ENCODE data around the gene RPS2.
A peak's percentile ranks its signal among the peaks of the same experiment; 100 is the strongest.

The RPS2 gene

DNA sequence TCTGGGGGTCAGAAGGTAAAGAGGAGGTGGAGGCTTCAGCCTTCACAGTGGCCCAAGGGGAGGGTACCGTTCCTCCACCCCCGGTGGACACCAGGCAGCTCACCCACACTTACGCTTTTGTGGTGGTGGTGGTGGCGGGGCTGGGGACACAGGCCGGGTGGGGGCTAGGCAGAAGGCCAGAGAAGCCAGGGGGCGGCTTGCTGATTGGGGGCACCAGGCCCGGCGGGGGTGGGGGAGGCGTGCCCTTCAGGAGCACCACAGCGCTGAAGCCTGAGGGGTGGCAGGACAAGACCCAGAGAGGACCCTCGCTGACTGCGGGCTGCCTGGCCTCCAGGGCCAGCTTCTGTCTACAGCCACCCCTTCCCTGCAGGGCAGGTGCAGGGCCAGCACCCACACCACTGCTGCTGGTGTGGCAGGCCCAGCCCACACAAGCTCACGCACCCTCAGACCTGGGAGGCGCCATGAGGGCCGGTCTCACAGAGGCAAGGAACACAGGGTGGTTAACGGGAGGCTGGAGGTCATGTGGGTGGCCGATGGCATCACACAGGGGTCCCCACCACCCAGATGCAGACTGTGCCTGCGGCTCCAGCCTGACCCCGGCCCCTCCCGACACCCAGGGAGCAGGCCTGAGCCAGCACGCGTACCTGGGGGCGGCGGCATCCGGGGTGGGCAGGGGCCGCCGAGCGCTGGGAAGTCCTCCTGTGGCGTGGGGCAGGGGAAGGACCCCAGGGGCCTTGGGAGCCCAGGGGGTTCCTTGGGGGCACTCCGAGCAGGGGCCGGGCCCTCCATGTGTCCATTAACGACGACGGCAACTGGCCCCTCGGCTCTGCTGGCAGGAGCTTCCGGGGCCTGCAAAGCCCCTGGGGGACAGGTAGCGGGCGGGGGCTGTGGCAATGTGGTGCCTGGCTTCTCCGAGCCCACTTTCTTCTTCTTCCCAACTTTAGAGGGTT, 34.5 kb upstream of the RPS2 start:
- DNase-seq: no peak

DNA sequence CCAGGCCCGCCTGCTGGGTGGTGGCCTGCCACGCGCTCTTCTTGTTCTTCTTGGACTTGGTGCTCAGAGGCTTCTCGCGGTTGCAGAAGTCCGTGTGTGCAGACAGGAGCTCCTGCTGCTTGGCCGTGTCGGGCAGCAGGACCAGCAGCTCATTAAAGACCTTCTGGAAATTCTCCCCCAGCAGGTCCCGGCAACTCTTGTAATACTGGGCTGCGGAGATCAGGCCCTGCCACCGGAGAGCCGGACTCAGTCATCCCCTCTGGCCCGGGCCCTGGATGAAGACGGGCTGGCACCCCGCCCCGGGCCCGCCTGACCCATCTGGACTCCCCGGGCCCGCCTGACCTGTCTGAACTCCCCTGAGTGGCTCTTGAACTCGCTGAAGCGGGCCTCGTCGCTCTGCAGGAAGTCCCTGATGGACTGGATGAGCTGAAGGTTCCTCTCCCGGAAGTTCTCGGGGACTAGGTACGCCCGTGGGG, 33.8 kb upstream of the RPS2 start:
- DNase-seq: no peak

DNA sequence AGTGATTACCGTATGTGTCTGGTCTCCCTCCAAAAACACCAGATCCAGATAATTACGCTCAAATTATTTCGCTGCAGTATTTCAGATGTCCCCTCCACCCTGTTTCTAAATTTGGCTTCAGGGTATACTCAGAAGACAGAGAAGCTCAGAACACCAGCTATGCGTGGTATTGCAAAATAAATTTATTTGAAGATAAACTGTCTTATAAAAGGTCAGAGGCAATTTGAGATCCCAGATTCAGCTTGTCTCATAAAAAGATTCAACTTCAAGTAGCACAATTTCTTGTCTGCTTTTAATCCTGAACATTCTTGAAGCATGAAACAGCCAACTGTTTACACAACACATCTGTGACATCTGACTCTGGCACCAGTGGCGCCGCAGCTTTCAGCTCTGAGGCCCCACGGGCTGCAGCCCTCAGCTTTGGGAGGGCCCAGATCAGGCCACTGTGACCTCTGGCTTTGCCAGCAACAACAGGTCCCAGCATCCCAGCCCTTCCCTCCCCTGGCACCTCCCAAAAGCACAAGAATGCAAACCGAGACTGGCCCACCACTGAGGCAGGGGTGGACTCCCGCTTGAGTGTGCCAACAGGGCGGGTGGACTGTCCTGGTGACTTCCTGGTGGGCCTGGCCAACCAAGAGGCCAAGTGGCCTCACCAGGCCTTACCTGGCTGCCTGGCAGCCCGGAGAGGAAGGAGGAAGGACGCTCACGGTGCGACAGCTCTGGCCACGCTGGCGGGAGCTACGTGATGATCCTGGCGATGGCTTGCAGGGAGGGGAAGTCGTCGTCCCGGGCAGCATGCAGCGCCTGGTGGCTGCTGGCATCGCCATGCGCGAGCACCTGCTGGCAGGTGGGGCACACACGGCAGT, 33.1 kb upstream of the RPS2 start:
- no peak for DNase-seq

DNA sequence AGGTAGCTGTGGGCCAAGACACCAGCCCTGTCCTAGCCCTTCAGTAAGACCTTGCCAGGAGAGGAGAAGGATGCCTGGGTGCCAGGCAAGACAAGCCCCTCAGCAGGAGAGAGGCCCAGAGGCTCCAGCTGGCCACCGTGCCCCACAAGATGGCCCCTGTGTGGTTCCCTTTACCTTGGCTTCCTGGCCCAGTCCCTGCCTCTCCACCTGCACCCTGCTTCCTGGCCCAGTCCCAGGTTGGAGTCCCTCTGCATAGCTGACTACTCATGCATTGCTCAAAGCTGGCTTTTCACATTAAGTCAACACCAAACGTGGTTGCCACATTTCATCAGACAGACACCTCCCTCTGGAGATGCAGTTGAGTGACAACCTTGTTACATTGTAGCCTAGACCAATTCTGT, 29.1 kb upstream of the RPS2 start:
- peak; percentile 35 for DNase-seq

- no peak for DNase-seq
Observed at GRCh38 chr16:1992704-1993317, 28.2 kb upstream of the RPS2 start.

DNA sequence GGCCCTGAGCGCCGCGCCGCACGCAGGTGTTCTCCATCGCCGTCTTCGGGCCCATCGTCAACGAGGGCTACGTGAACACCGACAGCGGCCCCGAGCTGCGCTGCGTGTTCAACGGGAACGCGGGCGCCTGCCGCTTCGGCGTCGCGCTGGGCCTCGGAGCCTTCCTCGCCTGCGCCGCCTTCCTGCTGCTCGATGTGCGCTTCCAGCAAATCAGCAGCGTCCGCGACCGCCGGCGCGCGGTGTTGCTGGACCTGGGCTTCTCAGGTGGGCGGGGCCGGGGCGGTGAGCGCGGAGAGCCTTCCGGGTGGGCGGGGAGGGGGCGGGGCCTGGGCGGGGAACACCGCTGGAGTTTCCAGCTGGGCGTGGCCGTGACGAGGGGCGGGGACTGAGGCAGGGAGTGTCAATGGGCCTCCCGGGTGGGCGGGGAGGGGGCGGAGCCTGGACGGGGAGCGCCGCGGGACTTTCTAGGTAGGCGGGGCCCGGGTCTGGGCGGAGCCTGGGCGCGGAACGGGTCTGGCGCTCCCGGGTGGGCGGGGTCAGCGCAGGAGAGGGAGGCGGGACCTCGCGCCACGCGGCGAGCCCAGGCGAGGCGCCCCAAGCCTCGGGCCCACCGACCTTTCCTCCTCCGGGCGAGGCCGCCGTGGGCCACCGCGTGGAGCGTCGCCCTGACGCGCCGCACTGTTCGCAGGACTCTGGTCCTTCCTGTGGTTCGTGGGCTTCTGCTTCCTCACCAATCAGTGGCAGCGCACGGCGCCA, 27.5 kb upstream of the RPS2 start:
- peak; percentile 49 for DNase-seq

- DNase-seq: no peak
Observed at GRCh38 chr16:1991588-1991947, 26.9 kb upstream of the RPS2 start.

DNA sequence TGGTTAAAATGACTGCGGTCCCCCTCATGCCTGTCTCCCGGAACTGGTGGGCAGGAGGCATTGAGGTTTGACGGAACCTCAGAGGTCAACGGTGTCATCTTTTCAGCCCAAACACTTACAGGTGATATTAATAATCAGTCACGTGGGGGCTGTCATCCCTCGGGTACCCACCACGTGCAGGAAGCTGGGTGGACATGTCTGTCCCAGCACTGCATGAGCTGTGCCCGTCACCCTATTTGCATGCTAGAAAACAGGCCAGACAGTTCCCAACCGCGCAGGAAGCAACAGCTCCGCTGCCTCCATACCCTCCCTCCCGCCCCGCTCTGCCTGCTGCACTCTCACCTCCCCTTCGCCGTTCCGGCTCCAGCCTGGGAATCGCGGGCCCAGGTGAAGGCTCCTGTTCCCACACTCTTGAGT, 26.5 kb upstream of the RPS2 start:
- DNase-seq: peak; percentile 36

GRCh38 chr16:1990351-1991134, 25.9 kb upstream of the RPS2 start:
- DNase-seq: peak; percentile 83

DNA sequence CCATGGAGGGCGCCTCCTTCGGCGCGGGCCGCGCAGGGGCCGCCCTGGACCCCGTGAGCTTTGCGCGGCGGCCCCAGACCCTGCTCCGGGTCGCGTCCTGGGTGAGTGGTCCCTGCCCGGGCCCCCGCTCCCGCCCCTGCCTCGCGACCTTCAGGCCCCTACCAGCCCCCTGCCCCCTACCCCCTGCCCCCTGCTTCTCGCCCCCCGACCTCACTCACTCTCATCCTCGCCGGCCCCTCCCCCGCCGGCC, 25.4 kb upstream of the RPS2 start:
- DNase-seq: no peak

GRCh38 chr16:1989209-1990100, 24.8 kb upstream of the RPS2 start, which contains the start of gene SYNGR3:
Gene SYNGR3 (plus strand): TSS chr16:1989970. CDS start chr16:1990103, 133 bp downstream.
- peak; percentile 90 for DNase-seq

DNA sequence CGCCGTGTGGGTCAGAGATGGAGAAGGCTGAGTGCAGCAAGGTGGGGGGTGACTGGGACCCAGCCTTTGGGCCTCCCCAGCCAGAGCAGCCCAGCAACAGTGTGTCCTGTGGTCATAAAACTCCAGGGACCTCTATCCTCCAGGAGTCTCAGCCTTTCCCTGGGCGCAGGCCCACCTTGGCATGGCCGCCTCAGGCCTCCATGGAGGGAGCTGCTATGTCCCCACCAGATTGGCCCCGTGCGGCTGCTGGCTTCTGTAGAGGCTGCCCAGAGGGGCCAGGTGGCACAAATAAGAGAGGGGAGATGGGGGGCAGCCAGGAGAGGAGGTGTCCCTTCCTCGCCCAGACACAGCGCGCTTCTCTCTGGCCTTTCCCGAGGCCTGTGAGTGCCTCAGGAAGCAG, 22.6 kb upstream of the RPS2 start:
- no peak for DNase-seq

DNA sequence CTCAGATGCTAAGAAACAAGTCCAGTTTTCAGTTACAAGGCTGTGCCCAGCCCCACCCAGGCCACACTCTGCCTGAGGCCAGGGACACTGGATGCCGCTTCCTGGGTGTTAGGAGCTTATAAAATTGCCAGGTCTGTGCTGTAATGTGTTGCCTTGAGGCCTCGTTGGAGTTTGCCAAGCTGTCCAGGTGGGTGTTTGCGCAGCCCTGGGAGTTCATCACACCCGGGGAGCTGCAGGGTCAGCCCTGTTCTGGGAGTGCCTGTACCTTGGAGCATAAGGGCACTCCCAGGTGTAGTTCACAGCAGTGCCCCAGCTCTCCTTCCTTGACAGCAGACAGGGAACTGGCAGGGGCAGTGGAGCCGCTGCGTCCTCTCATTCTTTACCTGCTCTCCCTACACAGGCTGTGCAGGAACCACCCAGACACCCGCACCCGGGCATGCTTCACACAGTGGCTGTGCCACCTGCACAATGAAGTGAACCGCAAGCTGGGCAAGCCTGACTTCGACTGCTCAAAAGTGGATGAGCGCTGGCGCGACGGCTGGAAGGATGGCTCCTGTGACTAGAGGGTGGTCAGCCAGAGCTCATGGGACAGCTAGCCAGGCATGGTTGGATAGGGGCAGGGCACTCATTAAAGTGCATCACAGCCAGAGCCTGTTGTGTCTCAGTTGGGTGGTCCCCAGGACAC, 21.0 kb upstream of the RPS2 start:
- DNase-seq: no peak

DNA sequence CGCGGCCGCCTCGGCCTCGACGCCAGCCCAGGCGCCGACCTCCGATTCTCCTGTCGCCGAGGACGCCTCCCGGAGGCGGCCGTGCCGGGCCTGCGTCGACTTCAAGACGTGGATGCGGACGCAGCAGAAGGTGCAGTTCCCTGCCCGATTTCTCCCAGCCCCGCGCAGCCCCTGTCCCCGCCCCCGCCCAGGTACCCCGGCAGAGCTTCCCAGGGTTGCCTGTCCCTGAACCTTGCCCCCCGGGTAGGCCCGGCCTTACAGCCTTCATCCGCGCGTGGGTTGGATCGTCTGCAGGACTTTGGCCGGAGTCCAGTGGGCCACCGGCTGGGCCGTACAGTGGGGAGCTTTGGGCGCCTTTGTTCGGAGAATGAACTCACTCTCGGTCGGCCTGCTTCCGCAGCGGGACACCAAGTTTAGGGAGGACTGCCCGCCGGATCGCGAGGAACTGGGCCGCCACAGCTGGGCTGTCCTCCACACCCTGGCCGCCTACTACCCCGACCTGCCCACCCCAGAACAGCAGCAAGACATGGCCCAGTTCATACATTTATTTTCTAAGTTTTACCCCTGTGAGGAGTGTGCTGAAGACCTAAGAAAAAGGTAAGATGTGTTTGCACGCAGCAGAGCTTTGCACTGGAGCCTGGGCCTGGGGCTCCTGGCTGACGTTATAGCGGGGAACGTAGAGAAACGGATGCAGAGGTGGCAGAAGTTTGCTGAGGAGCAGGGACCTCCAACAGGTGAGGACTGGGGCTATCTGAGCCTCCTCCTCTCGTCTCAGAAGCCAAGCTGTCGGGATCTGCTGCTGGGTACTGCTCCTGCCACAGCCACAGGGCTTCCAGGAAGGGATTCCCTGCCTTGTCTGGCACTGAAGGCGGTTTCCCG, 20.0 kb upstream of the RPS2 start:
- DNase-seq: peak; percentile 74

DNA sequence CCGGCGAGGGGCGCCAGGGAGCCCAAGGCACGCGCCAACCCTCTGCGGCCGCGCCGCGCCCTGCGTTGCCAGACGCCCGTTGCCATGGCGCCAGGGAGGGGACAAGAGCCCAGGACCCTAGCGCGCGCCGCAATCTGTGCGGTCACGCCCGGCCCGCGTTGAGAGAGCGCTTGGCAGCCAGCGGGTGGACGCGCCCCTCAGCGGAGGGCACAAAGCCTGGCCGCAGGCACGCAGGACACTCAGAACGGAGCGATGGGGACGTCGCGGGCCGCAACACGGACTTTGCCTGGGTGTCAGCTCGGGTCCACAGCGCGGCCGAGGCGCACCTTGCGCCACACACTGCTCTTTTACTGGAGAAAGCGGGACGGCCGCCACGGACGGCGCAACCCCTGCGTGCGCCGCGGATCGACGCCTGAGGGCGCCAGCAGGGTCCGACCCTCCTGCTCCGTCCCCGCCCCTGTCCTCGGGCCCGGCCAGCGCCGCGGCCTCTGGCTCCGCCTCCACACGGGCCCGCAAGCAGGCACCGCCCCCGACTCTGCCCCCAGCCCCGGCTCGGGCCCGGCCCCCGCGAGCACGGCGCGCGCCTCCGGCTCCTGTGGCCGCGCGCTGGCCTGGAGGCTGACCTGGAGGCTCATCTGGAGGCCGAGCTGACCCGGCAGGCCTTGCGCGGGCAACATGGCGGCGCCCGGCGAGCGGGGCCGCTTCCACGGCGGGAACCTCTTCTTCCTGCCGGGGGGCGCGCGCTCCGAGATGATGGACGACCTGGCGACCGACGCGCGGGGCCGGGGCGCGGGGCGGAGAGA, 19.1 kb upstream of the RPS2 start, which contains the start of gene GFER:
GFER (plus strand) TSS at position 650 of the 803 bp plus-strand sequence; CDS start at position 676, 26 bp downstream.
- peak; percentile 98 for DNase-seq

DNA sequence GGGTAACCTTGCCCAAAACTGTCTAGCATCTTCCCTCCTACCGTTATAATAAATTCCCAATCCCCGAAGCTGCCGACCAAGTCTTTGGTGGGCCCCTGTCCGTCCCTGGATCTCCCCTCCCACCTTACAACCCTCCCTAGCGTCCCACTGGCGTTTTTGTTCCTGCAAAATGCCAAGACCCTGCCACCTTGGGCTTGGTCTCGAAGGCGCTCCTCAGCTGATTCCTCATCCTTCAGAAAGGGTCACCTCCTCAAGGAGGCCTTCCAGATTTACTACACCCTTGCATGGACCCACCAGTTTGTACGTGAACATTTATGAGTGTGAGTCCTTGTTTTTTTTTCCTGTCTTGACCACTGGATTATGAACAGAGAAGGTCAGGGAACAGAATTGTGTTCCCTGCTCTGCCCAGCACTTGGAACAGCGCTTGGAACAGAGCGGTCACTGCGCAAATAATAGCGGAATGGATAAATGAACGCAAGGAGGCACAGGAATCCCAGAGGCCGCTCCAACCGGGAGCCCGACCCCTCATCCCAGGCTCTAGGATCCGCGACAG, 18.4 kb upstream of the RPS2 start:
- no peak for DNase-seq

DNA sequence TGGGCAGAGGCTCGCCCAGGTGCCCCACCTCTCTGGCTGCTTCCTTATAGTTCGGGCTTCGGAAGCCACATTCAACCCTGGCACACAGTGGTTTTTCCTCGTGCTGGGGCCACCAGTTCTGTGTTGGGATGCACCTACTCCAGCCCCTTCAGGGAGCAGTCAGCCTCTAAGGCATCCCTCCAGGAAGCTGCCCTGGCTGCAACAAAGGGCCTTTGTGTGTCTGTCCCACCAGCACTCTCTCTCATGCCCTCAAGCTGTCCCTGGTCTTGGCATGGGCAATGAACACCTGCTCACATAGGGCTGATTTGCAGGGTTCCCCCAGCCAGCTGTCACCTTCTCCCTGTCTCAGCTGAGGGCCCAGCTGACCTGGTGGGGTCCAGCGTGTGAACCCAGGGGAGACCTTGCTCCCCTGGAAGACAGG, 17.4 kb upstream of the RPS2 start:
- peak; percentile 91 for DNase-seq

DNA sequence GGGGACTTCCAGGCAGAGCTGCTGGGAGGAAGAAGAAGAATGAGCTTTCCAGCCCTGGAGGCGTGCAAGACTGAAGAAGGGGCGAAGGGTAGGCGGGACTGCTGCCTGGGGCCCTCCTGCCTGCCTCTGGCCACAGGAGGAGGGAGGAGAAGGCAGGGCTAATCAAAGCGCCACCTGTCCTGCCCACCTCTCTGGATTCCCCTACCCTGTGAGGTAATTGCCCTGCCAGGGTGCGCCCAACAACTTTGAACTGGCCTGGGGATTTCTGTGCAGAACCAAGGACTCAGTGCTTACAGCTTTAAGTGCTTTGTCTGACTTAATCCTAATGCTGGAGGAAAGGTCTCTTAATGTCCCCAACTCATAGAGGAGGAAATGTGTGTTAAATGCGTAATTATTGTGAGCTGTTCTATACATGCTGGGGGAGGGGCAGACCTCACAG, 16.8 kb upstream of the RPS2 start, which contains the start of gene NOXO1:
NOXO1 (minus strand) TSS at position 72 of the 439 bp plus-strand sequence. CDS start 290 bp downstream, outside the sequence.
- DNase-seq: peak; percentile 80

Measured in NCI-H69 (cell line).